TTC549 (cell line): ENCODE measurements around the gene ASCC1.

Experiments used
- FAIRE-seq: peaks from 2 replicates; lab custom pipeline; 2012; peaks lifted over from hg19 to GRCh38; lab: Jason Lieb, UNC

Gene ASCC1

DNA sequence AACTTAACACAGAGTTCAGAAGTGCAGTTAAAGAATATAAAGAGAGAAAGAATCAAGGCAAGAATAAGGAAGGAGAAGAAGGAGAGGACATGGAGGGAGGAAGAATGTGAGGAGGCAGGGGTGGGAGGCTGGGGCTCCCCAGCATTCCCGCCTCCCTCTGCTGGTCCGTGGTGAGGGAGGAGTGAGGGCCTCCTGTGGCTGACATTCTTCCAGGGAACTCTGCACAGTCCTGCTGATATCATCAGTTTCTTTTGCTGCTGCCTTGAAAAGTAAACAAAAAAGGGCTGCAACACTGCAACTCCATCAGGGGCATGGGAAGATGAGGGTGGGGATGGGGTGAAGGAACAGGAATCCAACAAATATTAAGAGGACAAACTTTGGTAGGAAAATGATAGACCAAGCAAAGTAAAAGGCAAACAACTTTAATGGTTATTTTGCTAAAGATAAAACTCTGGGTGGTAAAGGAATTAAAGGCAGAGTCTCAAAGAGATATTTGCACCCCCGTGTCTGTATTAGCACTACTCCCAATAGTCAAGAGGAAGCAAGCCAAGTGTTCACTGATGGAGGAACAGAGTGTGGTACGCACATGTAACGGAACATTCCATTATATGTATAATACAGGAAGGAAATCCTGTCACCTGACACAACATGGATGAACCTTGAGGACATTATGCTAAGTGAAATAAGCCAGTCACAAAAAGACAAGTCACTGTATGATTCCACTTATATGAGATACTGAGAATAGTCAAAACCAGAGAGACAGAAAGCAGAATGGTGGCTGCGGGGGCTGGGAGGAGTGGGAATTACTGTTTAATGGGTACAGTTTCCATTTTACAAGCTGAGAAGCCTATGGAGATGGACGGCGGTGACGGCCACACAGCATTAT is 119.7 kb downstream of the ASCC1 start:
- no peak for FAIRE-seq

DNA sequence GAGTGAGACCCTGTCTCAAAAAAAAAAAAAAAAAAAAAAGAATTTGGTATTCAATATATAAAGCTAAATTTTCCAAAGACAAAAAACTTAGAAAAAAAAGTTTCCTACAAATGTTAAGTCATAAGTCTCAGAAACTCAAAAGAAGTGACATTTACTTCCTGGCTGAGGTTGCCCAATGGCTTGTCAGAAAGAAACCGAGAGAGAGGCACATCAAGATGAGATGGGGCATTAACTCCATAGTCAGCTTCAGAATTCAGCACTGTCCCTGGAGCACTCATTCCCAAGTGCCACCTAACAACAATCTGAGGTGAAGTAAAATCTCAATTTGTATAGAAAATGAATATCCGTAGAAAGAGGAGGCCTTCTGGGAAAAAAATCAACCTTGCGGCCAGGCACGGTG is 120.9 kb downstream of the ASCC1 start:
- no peak for FAIRE-seq

DNA sequence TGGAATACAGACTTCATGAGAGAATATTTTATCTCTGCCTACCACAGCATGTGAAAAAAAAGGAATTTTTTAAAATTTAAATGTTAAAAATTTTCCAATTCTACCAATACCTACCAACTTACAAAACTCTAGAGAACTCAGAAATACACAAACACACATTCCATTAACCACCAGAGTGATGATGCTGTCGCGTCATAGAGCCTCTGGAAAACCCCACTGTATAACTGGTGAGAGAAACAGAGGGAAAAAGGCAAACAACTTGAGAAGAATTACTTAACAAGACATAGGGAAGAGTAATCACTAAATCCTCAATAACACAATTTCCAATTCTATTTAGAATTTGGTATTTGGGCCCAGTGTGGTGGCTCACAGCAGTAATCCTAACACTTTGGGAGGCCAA is 121.5 kb downstream of the ASCC1 start:
- no peak for FAIRE-seq

DNA sequence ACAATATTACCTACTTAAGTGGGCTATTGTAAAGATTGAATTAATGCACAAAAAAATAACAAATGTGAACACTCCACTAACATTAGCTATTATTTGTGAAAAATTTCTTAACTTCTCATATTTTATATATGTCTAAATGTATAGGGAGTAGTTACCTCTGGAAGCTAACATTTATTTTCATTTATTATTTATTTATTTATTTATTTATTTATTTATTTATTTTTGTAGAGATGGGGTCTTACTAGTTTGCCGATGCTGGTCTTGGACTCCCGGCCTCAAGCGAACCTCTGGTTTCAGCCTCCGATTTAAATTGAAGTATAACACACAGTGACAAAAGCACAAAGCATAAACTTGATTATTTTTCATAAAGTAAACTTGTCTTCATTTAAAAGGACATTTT is 122.6 kb downstream of the ASCC1 start:
- FAIRE-seq: no peak

DNA sequence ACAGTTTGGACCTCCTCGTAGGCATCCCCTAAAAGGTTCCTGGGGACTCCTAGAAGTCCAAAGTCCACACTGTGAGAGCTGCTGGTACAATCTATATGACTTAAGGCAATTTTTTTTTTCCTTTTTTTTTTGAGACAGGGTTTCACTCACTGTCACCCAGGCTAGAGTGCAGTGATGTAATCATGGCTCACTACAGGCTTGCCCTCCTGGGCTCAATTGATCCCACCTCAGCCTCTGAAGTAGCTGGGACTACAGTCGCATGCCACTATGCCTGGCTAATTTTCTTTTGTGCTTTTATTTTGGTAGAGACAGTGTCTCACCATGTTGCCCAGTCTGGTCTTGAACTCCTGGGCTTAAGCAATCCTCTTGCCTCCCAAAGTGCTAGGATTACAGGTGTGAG is 123.1 kb downstream of the ASCC1 start:
- FAIRE-seq: no peak

DNA sequence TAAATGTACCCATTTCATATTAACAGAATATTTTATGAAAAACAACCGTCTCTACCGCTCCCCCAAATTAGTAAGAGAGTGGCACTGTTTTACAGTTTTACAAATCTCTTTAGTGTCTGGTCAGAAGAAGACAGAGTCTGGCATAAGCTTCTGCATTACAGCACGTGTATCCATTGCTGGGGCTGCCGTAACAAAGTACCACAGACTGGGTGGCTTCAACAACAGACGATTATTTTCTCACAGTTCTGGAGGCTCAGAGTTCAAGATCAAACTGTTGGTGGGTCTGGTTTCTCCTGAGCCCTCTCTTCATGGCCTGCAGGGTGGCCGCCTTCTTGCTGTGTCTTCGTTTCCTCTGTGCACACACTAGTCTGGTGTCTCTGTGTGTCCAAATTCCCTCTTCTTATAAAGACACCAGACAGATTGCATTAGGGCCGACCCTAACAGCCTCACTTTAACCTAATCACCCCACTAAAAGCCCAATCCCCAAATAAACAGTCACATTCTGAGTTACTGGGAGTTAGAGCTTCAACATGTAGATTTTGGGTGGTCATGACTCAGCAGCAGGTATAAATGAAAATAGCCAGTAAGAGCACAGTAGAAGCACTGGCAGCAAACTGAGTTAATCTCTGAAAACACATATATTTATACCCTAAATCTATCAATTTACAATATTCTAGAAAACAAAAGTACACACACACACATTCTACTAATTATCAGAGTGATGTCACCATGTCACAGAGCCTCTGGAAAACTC is 123.7 kb downstream of the ASCC1 start:
- FAIRE-seq: no peak

DNA sequence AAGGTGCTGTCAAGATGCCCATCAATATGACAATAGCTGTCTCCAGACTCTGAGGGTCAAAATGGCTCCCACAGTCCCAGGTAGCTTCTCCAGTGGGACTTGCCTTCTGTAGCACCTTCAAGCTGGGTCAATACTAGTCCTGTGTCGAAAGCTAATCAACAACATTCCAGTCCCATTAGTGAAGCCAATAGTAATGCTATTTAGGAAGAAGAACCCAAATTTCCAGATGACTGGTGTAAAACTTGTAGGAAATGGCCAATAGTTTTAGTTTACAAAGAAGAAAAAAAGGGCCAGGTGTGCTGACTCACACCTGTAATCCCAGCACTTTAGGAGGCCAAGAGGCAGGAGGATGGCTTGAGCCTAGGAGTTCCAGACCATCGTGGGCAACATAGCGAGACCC is 125.8 kb downstream of the ASCC1 start:
- FAIRE-seq: no peak

DNA sequence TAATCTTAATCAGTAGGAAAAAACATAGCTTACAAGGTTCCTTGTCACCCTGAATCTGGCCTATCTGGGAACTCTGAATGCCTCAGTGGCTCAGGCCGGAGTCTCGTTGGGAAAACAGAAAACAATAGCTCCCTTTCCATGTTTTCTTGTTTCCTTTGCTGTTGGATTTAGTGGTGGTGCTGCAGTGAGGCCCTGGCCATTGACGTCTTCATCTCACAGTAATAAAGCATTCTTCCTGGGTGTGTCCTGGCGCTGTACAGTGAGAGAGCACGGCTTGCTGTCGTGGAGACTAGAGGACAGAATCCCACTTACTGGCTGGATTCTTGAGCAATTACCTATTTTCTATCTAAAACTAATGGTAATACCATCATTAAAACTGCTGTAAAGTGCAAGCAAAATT is 126.5 kb downstream of the ASCC1 start:
- no peak for FAIRE-seq

DNA sequence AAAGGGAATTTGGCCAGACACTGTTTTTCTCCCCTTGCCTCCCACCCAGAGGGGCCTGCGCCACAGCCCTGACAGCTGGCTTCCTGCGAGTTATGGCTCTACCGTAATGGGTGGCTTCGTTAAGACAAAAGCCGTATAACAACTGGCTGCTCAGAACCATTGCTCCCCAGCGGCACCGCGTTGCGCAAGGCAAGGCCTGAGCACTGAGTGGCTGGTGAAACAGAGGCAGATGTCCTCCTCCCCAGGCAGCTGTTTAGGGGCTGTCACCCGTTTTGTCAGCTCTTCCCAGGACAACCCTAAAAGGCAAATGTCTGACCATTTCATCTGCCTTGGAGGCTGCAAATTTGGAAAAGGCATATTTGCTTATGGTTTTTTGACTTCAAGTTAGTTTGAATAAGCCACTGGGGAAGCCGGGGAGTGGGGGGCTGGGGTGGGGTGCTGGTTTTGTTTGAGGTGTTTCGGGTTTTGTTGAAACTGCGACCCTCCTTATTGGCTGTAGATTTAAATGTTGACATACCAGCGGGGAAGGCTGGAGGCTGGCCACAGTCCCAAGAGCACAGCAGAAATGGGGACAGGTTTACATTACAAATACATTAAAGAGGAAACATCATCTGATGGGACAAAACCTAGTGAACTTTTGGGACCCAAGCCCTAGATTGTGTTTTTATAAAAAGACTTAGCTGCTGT is 127.0 kb downstream of the ASCC1 start:
- no peak for FAIRE-seq

DNA sequence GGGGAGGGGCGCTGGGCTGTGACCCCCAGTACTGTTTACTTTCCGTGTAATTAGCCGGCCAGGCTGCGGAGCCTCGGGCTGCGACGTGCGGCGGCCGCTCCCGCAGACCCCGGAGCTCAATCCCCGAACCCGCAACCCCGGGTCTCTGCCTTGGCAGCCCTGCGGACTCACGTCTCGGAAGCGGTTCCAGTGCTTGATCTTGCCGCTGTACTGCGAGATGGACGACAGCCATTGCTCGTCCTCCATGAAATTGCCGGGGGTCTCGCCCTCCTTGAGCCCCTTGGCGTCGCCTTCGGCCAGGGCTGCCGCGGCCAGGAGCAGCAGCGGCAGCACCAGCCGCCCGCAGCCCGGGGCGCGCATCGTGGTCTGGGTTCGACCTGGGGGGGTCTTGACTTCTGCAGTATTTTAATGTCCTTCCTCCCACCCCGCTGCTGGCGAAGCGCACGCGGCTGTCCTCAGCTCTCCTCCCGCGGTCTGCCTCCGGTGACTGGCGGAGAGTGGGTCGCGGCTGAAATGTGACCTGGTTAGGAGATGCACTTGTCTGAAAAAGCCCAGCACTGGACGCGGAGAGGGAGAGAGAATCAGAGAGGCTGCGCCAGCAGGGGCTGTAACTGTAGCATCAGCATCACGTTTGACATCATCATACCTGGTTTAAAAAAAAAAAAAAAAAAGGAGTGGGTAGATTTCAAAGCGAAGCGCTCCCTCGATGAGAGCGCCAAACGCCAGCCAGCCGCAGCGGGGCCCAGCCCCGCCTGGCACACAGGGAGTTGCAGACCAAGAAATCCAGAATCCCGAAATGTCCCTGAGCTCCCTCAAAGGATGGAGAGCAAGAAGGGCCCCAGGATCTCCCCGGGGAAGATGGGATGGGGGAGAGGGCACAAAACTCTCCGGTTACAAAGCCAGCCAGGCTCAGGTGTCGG is 127.8 kb downstream of the ASCC1 start, which contains the start of gene SPOCK2:
Gene SPOCK2 (minus strand): TSS at position 583 of the 920 bp plus-strand sequence. CDS start 223 bp downstream, at position 360.
- no peak for FAIRE-seq

DNA sequence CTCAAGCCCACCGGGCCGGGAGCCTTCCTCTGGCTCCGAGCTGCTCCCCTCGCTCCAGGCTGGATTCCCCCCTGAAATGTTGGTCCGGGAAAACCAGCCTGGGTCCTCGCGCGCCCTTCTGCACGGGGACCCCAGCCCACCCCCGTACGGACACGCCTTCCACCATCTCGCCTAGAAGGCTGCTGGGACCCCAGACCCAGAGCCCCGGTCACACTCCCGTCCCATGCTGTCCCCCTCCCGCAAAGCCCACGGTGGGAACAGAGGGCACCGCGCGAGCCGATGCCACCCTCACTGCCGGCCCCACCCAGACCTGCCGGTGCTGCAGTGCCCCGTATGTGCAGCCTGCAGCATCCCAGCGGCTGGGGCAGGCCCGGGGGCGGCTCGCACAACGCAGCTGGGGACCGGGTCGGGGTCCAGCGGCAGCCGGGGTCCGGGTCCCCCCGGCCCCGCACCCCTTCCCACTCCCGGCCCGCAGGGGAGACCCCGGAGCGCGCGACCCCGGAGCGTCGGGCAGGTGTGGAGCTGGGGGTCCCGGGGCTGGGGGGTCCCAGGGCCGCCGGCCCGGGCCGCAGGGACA is 128.6 kb downstream of the ASCC1 start:
- no peak for FAIRE-seq

DNA sequence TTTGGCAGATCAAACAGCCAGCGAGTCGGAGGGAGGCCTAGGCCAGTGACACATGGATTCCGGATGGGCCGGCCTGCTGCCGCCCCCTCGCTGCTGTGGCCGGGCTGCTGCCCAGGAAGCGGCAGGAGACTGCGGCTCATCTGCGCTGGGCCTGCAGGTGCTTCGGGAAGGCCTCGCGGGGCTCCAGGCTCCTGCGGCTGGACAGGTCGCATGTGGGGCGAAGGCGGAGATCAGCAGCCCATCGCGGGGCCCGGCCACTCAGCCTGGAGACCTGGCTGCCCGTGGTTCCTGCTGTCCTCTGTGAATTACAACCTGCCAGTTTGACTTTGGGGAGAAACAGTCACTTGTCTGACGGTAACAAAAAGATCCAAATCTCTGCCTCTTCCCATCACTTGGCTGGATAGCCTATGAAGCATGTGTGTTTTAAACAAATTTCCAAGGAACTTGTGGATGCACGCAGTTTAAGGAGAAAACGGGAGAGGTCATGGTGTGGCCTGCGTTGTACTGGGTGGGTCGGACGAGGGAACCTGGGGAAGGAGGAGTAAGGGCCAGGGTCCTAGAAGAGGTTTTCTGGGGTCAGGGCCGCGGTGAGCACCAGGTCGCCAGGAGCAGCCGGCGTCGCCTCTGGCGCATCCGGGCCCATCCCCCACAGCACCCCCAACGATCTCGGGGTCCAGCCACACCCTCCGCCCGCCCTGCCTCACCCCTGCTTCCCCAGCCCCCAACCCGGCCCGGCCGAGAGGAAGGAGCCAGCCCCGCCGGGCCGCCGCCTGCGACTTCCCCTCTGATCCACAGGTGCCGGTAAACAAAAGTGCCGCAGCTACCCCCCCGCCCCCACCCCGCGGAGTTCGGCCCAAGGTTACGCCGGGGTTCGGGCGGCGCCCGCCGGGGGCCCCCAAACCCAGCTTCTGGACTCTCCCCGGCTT is 129.3 kb downstream of the ASCC1 start:
- no peak for FAIRE-seq

DNA sequence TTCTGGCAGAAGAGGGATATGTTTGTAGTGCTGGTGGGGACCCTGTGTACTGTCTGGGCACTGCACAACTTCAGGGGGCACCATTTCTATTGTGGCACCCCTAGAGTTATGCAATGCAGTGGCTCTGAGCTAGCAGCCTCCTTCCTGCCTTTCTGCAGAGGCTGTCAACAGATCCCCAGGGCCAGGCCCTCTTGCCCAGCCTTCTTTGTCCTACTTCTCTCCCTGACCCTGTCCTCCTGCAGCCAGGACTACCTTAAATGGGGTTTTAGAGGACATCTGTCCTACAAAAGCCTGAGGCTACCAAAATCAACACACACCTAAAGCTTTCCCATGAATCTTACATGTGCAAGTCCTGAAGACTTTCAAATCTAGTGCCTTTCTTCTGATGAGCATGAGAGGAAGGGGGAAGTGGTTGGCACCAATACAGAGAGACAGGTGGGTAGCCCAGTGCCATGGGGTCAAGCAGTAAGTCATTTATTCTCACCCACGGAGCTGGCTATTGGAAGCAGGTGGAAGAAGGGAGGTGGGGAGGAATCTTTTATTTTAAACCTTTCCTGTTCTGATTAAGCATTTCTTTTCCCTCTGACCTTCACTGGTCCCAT is 130.1 kb downstream of the ASCC1 start:
- no peak for FAIRE-seq

DNA sequence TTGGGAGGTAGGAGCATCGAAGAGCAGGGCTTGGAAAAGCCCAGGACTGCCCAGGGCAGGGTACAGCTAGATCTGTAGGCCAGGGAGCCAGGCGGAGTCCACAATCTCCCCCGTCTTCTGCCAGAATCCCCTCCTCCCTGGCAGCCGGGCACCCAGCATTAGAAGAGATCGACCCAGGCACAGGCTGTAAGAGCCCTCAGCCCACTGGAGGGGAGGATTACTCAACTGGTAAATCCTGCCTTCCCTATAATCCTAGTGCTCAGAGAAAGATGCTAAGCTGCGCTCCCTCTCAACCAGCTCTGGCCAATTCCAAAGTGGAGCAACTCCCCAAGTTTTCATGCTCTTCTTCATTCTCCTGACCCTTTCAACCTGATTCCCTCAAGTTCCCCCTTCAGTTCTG is 130.9 kb downstream of the ASCC1 start:
- FAIRE-seq: no peak

DNA sequence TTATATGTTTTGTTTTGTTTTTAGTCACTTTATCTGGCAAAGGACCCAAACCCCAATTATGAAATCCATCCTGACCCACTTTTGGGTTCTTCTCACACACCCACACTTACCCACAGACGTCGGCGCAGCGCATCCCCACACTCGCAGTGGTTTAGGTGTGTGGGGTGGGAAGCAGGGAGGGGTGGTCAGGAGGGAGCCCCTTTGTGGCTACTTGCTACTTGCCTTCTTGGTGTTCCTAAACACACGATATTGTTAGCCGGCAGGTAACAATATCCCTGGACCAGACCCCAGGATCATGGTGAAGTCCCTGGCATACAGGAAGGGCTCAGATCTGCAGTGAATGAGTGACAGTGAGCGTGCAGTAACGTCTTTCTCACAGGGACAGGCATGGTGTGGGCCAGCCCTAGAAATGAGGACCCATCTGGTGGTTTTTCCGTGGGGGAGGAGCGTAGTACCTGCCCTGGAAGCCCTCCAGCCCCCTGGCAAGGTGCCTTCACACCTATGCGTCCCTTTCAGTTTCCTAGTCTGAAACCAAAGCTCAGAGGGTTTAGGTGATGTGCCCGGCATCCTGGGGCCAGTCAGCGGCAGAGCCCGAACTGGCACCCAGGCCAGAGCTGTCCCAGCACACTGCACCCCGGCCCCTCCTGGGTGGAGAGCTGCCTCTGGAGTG is 132.2 kb downstream of the ASCC1 start:
- no peak for FAIRE-seq

DNA sequence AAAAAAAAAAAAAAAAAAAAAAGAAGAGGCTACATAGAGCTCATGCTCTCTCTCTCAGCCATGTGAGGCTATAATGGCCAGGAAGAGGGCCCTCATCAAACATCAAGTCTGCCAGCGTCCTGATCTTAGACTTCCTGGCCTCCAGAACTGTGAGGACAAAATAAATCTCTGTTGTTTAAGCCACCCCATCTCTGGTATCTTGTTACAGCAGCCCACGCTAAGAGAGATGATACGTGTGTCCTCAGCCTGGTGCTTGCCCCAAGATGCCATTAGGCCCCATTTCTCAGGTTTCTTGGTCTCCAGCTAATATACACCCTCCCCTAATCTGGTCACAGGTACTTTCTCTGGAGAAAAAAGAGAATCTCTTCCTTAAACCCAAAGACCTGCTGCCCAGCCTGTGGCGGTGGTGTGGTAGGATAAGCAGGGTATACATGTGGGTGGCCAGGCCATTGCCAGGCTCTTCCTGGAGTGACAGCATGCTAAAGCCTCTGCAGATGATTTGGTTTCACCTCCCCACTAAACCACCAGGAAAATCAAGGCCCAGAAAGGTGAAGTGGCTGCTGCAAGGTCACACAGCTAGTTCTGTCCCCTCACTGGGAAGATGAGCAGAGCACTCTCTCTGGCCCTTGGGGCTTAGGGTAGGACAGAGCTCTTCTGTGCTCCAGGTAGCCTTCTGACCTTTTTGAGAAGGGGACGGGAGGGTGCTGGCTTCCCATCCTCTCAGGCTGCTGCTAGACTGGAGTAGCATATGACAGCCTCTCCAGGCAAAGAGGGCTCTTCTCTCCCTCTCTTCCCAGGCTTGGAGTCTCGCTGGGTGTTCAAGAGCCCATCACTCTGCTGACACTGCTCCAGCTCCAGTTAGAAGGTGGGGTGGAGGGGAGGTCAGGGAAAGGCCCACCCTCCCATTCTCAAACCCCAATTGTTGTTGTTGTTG is 133.0 kb downstream of the ASCC1 start:
- FAIRE-seq: no peak

DNA sequence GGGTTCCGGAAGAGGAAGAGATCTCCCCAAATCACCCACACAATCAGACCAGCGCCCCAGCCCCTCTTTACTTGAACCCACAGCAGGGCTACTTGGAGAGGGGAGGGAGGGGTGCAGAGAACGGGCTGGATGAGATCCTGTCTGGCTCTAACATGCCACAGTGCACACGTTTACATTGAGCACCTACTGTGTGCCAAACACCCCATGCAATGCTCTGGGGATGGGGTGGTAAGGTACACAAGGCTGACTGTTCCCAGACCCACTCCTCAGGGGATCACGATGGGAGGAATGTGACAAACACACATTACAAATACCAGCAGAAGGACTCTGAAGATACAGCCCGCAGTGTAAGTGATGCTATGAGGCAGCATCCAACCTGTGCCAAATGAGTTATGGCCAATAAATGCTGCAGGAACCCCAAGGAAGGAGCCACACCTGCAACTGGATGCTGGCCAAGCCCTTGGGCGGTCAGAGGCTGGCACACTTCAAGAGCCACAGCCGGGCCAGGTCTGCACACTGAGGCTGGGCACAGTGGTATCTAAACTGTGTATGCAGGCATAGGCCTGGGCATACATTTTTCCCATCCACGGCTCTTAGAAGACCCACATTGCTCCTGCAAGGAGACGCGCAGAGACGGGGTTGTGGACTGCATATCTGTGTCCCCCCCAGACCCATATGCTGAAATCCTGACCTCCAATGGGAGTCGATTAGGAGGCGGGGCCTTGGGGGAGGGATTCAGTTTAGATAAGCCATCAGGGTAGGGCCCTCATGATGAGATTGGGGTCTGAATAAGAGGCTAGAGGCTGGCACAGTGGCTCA is 134.1 kb downstream of the ASCC1 start:
- FAIRE-seq: no peak
